BLaER1 treated with 17β-estradiol and CSF1 and Interleukin-3, amounts not matched to agents 10 nM and 100 nM (cell line): ENCODE data around the gene CMTM1.

Experiments
- H3K27ac ChIP-seq, 11 experiments: shearing (Covaris generic); formaldehyde crosslinking; 2 replicates each; pipeline ENCODE4 v1.8.1; 2022
- H3K27me3 ChIP-seq, 11 experiments: shearing (Covaris generic); formaldehyde crosslinking; 2 replicates each; pipeline ENCODE4 v1.8.1; 2022
- H3K36me3 ChIP-seq, 11 experiments: shearing (Covaris generic); formaldehyde crosslinking; 2 replicates each; pipeline ENCODE4 v1.8.1; 2022
- H3K4me1 ChIP-seq, 10 experiments: shearing (Covaris generic); formaldehyde crosslinking; 2 replicates each; pipeline ENCODE4 v1.8.1; 2022
- H3K4me2 ChIP-seq, 11 experiments: shearing (Covaris generic); formaldehyde crosslinking; 2 replicates each; pipeline ENCODE4 v1.8.1; 2022
- H3K4me3 ChIP-seq, 10 experiments: shearing (Covaris generic); formaldehyde crosslinking; 2 replicates each; pipeline ENCODE4 v1.8.1; 2022
- H3K9ac ChIP-seq, 11 experiments: shearing (Covaris generic); formaldehyde crosslinking; 2 replicates each; pipeline ENCODE4 v1.8.1; 2022
- H3K9me3 ChIP-seq, 11 experiments: shearing (Covaris generic); formaldehyde crosslinking; replicated peaks in 1 of 11; 2 replicates each; pipeline ENCODE4 v1.8.1; 2022
- H4K20me1 ChIP-seq, 11 experiments: shearing (Covaris generic); formaldehyde crosslinking; 2 replicates each; pipeline ENCODE4 v1.8.1; 2022
- Cebpa-rat ChIP-seq, 11 experiments: shearing (Covaris generic); IDR thresholded peaks; 2 replicates each; pipeline ENCODE4 v1.8.1; 2022

CMTM1 gene

DNA sequence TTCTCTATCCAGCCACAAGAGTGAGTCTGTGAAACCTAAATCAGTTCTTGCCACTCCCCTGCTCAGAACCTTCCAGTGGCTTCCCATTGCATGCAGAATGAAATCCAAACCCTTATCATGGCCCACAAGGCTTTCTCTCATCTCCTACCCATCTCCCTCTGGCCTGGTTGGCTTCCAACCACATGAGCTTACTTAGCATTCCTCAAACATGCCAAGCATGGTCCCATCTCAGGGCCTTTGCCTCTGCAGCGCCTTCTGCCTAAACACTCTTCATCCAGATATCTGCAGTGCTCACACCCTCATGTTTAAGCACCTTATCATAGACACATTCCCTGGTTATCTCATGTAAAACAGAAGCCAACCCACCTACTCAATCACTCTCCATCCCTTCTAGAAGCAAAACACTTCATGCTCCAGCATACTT lies 31.9 kb upstream of the CMTM1 start:
- Histone ChIP-seq H3K36me3 (peaks cover 0 to 92% (median 27%) of the 10 kb centered on the region in 11 experiments; a peak in 16 of 22 replicates), H3K27ac (peak overlapping the region in 2 of 11 experiments; percentile 6 to 47; a peak in 3 of 22 replicates), H3K4me2 (no peak overlapping the region), H3K4me3 (no peak overlapping the region), H4K20me1 (no peaks in the 10 kb centered on the region), H3K9me3 (peaks cover 0 to 5% (median 0%) of the 10 kb centered on the region in 11 experiments; a peak in 1 of 22 replicates), H3K9ac (no peak overlapping the region), H3K4me1 (peaks cover 13 to 47% (median 37%) of the 10 kb centered on the region in 10 experiments), H3K27me3 (no peaks in the 10 kb centered on the region)
- no peak for TF ChIP-seq Cebpa-rat (IDR thresholded peaks at IDR 0.05)

DNA sequence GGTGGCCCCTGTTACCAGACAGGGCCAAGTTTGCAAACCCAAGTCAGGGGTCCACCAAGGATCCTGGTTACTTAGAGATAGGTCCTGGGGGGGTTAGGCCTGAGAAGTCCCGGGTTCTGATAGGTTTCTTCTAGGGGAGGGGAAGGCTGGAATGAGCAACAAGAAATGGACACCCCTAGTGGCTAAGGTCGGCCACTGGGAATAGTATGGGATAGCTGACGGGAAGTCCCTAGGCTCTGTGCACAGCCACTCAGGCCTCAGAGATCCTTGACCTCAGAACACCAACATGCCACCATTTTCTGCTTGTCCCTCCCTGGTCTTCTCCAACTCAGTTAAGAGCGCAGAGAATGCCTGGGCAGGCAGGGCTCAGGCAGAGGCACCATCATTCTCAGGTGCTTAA lies 29.7 kb upstream of the CMTM1 start:
- no peak for TF ChIP-seq Cebpa-rat (IDR thresholded peaks at IDR 0.05)
- peak overlapping the region in 7 of 11 experiments; percentile 10 to 92 (median 90); a peak in 9 of 22 replicates for H3K27ac ChIP-seq
- H3K4me3 ChIP-seq = no peak overlapping the region
- H3K9me3 ChIP-seq = peaks cover 0 to 5% (median 0%) of the 10 kb centered on the region in 11 experiments; a peak in 1 of 22 replicates
- H3K4me1 ChIP-seq = peaks cover 28 to 56% (median 50%) of the 10 kb centered on the region in 10 experiments
- H3K36me3 ChIP-seq = peaks cover 0 to 84% (median 14%) of the 10 kb centered on the region in 11 experiments; a peak in 14 of 22 replicates
- no peak overlapping the region; a peak in 1 of 22 replicates for H3K9ac ChIP-seq
- no peaks in the 10 kb centered on the region for H4K20me1 ChIP-seq
- no peaks in the 10 kb centered on the region for H3K27me3 ChIP-seq
- peak overlapping the region in 7 of 11 experiments; percentile 4 to 87 (median 76); a peak in 9 of 22 replicates for H3K4me2 ChIP-seq

DNA sequence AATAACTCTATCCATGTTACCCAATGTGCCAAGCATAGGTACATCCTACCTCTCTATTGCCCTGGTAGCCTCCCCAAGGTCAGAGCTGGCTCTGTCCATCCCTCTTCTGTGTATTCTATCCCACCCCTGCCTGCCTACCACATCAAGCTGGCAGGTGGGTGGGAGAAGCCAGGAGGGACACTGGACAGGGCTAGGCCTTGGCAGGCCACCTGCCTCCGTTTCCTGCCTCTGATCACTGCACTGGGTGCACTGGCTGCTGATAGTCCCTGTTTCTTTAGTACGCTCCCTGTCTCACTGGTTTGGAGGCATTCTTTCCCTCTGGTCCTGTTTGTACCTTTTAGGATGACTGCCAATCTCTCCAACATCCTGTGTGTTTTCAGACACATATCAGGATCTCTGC lies 29.0 kb upstream of the CMTM1 start:
- Histone ChIP-seq H4K20me1 (no peaks in the 10 kb centered on the region), H3K36me3 (peaks cover 0 to 84% (median 13%) of the 10 kb centered on the region in 11 experiments; a peak in 14 of 22 replicates), H3K4me1 (peaks cover 28 to 62% (median 57%) of the 10 kb centered on the region in 10 experiments), H3K9me3 (peaks cover 0 to 5% (median 0%) of the 10 kb centered on the region in 11 experiments; a peak in 1 of 22 replicates), H3K4me2 (peak overlapping the region in 8 of 11 experiments; percentile 19 to 87 (median 78); a peak in 14 of 22 replicates), H3K4me3 (no peak overlapping the region), H3K27ac (peak overlapping the region in 7 of 11 experiments; percentile 82 to 92 (median 90); a peak in 12 of 22 replicates), H3K27me3 (no peaks in the 10 kb centered on the region), H3K9ac (0 out of 22 replicates have a peak overlapping the region, but pooled peaks of 1 of the 11 experiments have one; percentile 16)
- no peak for TF ChIP-seq Cebpa-rat (IDR thresholded peaks at IDR 0.05)

DNA sequence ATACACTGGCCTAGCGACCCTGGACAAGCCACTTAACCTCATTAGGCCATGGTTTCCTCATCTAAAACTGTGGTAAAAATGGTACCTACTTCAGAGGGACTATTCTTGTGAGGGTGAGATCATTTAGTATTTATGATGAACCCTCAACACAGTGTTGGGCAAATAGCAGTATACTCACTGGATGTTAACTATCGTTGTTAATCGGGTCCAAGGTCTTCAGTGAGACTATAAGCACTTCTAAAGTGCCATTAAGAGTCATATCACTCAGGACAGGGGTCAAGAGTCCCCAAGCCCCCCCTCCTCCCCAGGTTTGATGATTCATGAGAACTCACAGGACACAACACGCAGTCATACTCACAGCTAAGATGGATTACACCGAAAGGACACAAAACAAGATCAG lies 27.3 kb upstream of the CMTM1 start:
- no peak for TF ChIP-seq Cebpa-rat (IDR thresholded peaks at IDR 0.05)
- Histone ChIP-seq H3K36me3 (peaks cover 0 to 81% (median 13%) of the 10 kb centered on the region in 11 experiments; a peak in 14 of 22 replicates), H3K9ac (peak overlapping the region in 9 of 11 experiments; percentile 18 to 78 (median 67); a peak in 16 of 22 replicates), H3K4me3 (no peak overlapping the region), H4K20me1 (no peaks in the 10 kb centered on the region), H3K27ac (peak overlapping the region in 10 of 11 experiments; percentile 3 to 92 (median 84); a peak in 20 of 22 replicates), H3K4me1 (peaks cover 44 to 79% (median 73%) of the 10 kb centered on the region in 10 experiments), H3K27me3 (no peaks in the 10 kb centered on the region), H3K4me2 (peak overlapping the region; percentile 56 to 87 (median 80)), H3K9me3 (peaks cover 0 to 5% (median 0%) of the 10 kb centered on the region in 11 experiments; a peak in 1 of 22 replicates)

DNA sequence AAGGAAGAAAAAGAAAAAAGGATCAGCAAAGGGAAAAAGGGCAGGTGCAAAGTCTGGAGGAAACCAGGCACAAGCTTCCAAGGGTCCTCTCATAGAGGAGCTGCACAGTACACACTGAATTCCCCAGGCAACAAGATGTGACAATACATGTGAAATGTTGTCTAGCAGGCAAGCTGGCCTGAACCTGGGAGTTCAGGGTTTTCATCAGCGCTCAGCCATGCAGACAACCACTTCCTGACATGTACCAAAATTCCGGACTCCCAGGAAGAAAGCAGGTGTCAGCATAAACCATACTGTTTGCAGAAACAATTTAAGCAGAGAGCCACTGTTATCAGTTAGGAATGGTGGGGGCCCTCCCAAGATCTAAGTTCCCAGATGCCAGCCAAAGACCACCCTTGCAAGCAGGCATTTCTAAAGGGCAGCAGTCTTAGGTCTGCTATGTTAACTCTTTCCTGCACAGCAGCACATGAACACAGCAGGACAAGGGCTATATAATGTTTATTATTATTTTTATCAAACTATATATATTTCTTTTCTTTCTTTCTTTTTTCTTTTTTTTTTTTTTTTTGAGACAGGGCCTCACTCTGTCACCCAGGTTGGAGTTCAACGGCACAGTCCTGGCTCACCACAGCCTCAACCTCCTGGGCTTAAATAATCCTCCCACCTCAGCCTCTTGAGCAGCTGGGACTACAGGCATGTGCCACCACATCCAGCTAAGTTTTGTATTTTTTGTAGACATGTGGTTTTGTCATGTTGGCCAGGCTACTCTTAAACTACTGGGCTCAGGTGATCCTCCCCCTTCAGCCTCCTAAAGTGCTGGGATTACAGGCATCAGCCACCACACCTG lies 26.4 kb upstream of the CMTM1 start:
- Histone ChIP-seq H3K4me1 (peaks cover 53 to 88% (median 82%) of the 10 kb centered on the region in 10 experiments), H3K4me2 (peak overlapping the region; percentile 56 to 87 (median 80)), H3K9ac (peak overlapping the region; percentile 1 to 78 (median 65); a peak in 16 of 22 replicates), H3K9me3 (peaks cover 0 to 5% (median 0%) of the 10 kb centered on the region in 11 experiments; a peak in 1 of 22 replicates), H3K27ac (peak overlapping the region; percentile 0 to 92 (median 83); a peak in 20 of 22 replicates), H3K27me3 (no peaks in the 10 kb centered on the region), H3K36me3 (peaks cover 0 to 73% (median 13%) of the 10 kb centered on the region in 11 experiments; a peak in 14 of 22 replicates), H3K4me3 (peak overlapping the region in 1 of 10 experiments; percentile 0; a peak in 3 of 20 replicates), H4K20me1 (no peaks in the 10 kb centered on the region)
- peak in 9 of 11 experiments; percentile 15 to 94 (median 85); a peak in 16 of 22 replicates for TF ChIP-seq Cebpa-rat (IDR thresholded peaks at IDR 0.05)

DNA sequence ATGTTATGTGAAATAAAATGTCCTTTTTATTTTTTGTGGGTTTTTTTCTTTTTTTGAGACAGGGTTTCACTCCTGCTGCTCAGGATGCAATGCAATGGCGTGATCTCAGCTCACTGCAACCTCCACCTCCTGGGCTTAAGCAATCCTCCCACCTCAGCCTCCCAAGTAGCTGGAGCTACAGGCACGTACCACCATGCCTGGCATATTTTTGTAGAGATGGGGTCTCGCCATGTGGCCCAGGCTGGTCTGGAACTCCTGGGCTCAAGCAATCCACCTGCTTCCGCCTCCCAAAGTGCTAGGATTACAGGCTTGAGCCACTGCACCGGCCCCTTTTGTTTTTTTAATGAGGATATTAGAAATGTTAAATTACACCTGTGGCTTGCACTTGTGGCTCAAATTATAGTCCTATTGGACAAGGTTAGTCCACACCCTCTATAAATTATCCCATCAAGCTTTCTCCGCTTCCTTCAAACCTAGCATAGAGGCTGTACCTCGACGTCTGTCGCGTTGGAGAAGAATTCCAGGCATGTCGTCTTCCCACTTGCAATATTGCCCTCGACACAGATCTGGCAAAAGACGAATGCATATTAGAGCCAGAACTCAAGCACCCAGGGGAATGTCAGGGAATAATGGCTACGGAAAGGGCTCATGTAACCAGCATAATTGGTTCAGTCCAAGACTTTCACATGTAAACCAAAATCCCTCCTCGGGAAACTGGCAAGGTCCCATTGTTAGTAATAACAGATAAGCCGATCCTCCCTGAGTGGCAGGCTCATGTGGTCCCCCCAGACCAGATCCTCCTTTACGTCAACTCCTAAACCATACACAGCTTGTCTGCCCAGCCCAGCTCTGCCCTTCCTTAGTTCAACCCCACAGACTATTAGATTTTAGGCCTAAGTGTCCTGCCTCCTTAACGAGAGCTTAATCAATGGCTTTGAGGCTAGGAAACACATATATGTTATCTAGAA lies 24.6 kb upstream of the CMTM1 start:
- Histone ChIP-seq H3K9me3 (peaks cover 0 to 6% (median 0%) of the 10 kb centered on the region in 11 experiments; a peak in 3 of 22 replicates), H3K9ac (peak overlapping the region in 5 of 11 experiments; percentile 2 to 39 (median 5); a peak in 4 of 22 replicates), H4K20me1 (no peaks in the 10 kb centered on the region), H3K4me2 (peak overlapping the region in 9 of 11 experiments; percentile 6 to 84 (median 63); a peak in 13 of 22 replicates), H3K27ac (peak overlapping the region in 7 of 11 experiments; percentile 69 to 92 (median 86); a peak in 14 of 22 replicates), H3K4me3 (no peak overlapping the region), H3K27me3 (no peaks in the 10 kb centered on the region), H3K36me3 (peaks cover 0 to 66% (median 5%) of the 10 kb centered on the region in 11 experiments; a peak in 11 of 22 replicates), H3K4me1 (peaks cover 72 to 100% (median 95%) of the 10 kb centered on the region in 10 experiments)
- TF ChIP-seq Cebpa-rat (IDR thresholded peaks at IDR 0.05) = no peak

DNA sequence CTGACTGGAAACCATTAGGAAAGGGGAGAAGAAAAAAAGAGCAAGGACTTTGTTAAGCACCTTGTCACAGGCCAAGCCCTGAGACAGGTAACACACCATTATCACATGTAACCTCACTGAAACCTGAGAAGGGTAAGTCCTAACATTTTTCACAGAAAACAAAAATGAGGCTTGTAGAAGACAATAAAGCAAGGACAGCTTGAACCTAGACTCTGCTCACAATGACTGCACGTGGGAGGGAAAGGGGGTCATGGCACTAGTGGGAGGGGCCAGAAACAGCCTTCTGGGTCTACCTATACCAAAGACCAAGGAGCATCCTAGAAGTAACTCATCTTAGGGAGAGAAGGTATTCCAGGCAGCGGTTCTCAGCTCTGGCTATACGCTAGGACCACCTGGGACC lies 23.8 kb upstream of the CMTM1 start:
- Histone ChIP-seq H4K20me1 (no peaks in the 10 kb centered on the region), H3K4me3 (no peak overlapping the region), H3K27me3 (no peaks in the 10 kb centered on the region), H3K36me3 (peaks cover 0 to 64% (median 0%) of the 10 kb centered on the region in 11 experiments; a peak in 7 of 22 replicates), H3K4me2 (peak overlapping the region; percentile 6 to 82 (median 63); a peak in 12 of 22 replicates), H3K4me1 (peaks cover 79 to 100% (median 95%) of the 10 kb centered on the region in 10 experiments), H3K9me3 (peaks cover 0 to 6% (median 0%) of the 10 kb centered on the region in 11 experiments; a peak in 3 of 22 replicates), H3K9ac (peak overlapping the region in 5 of 11 experiments; percentile 2 to 39 (median 5); a peak in 4 of 22 replicates), H3K27ac (peak overlapping the region in 7 of 11 experiments; percentile 41 to 92 (median 83); a peak in 15 of 22 replicates)
- TF ChIP-seq Cebpa-rat (IDR thresholded peaks at IDR 0.05) = no peak
